Left forelimb (tissue), 1 donor: Measurements from ENCODE around the gene ZMPSTE24.
A peak's percentile ranks its signal among the peaks of the same experiment; 100 is the strongest.

Experiments
- DNase-seq: peaks from one replicate; pipeline ENCODE4 v3.0.0-alpha.2; 2018; ENCODE audit warnings: low spot score

The ZMPSTE24 gene

GRCh38 chr1:40305451-40305850, 47.4 kb downstream of the ZMPSTE24 start:
- DNase-seq, result no peak

GRCh38 chr1:40305871-40306270, 47.8 kb downstream of the ZMPSTE24 start:
- DNase-seq, result no peak

- no peak for DNase-seq
Measured at GRCh38 chr1:40306296-40306695, 48.3 kb downstream of the ZMPSTE24 start.

- no peak for DNase-seq
Measured at GRCh38 chr1:40307186-40307585, 49.1 kb downstream of the ZMPSTE24 start.

- DNase-seq, result no peak
Measured at GRCh38 chr1:40308036-40308727, 50.1 kb downstream of the ZMPSTE24 start.

- no peak for DNase-seq
Measured at GRCh38 chr1:40309374-40310128, 51.5 kb downstream of the ZMPSTE24 start.

- DNase-seq, result no peak
Measured at GRCh38 chr1:40310129-40310461, 52.1 kb downstream of the ZMPSTE24 start.

- DNase-seq, result no peak
Measured at GRCh38 chr1:40310983-40311642, 53.1 kb downstream of the ZMPSTE24 start.

- no peak for DNase-seq
Measured at GRCh38 chr1:40311692-40312091, 53.7 kb downstream of the ZMPSTE24 start.

GRCh38 chr1:40312238-40313205, 54.5 kb downstream of the ZMPSTE24 start:
- DNase-seq, result no peak

- no peak for DNase-seq
Measured at GRCh38 chr1:40313329-40313957, 55.4 kb downstream of the ZMPSTE24 start.

GRCh38 chr1:40313958-40314720, 56.1 kb downstream of the ZMPSTE24 start:
- no peak for DNase-seq

- DNase-seq, result no peak
Measured at GRCh38 chr1:40314721-40315238, 56.7 kb downstream of the ZMPSTE24 start.

GRCh38 chr1:40315239-40315794, 57.3 kb downstream of the ZMPSTE24 start:
- peak; percentile 88 for DNase-seq

- DNase-seq, result no peak
Measured at GRCh38 chr1:40315795-40316594, 58.0 kb downstream of the ZMPSTE24 start.

GRCh38 chr1:40316595-40317393, 58.8 kb downstream of the ZMPSTE24 start, which contains the start of gene COL9A2:
Gene COL9A2, minus strand, starts transcription at chr1:40317286. Its CDS starts 89 bp downstream, at chr1:40317197.
- DNase-seq, result no peak

- no peak for DNase-seq
Measured at GRCh38 chr1:40317394-40318074, 59.5 kb downstream of the ZMPSTE24 start.

GRCh38 chr1:40318476-40318875, 60.4 kb downstream of the ZMPSTE24 start:
- DNase-seq, result no peak
